Gastroesophageal sphincter (tissue), 3 donors: ENCODE measurements around the gene PCMT1.

ENCODE experiments used
- CTCF ChIP-seq, 4 experiments: fragments of 200-600 bp in 2 of 4; fragments of 450-650 bp in 2 of 4; sonication (generic) in 1 of 4; IDR thresholded peaks; one replicate each; pipeline ENCODE4 v1.5.1; 2017 to 2019; ENCODE audit warnings: antibody characterized with exemption in 4 of 4, mild to moderate bottlenecking in 2 of 4, moderate library complexity in 2 of 4
- POLR2A ChIP-seq, 2 donors: fragments of 450-650 bp; IDR thresholded peaks; one replicate each; pipeline ENCODE4 v1.6.1; 2017; ENCODE audit warnings: antibody characterized with exemption in 2 of 2, mild to moderate bottlenecking in 2 of 2, moderate library complexity in 1 of 2

DNA sequence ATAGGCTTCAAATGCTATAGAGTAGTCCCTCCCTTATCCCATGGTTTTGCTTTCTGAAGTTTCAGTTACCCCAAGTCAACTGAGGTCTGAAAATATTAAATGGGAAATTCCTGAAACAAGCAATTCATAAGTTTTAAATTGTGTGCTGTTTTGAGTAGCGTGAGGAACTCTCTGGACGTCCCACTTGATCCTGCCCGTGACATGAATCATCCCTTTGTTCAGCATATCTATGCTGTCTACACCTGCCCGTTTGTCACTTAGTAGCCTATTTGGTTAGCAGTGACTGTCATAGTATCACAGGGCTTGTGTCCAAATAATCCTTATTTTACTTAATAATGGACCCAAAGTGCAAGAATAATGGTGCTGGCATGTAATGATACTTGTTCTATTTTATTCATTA lies 5.0 kb downstream of the PCMT1 start:
- no peak for TF ChIP-seq POLR2A (IDR thresholded peaks at IDR 0.05)
- TF ChIP-seq CTCF (IDR thresholded peaks at IDR 0.05) = no peak
